Measurements from ENCODE around the gene NDOR1.
A peak's percentile ranks its signal among the peaks of the same experiment; 100 is the strongest.
"Not testable (repeated sequence)": the region's sequence is repeated elsewhere in the genome, so short reads cannot be mapped to it uniquely, and the experiment has no call there.

Gene NDOR1

DNA sequence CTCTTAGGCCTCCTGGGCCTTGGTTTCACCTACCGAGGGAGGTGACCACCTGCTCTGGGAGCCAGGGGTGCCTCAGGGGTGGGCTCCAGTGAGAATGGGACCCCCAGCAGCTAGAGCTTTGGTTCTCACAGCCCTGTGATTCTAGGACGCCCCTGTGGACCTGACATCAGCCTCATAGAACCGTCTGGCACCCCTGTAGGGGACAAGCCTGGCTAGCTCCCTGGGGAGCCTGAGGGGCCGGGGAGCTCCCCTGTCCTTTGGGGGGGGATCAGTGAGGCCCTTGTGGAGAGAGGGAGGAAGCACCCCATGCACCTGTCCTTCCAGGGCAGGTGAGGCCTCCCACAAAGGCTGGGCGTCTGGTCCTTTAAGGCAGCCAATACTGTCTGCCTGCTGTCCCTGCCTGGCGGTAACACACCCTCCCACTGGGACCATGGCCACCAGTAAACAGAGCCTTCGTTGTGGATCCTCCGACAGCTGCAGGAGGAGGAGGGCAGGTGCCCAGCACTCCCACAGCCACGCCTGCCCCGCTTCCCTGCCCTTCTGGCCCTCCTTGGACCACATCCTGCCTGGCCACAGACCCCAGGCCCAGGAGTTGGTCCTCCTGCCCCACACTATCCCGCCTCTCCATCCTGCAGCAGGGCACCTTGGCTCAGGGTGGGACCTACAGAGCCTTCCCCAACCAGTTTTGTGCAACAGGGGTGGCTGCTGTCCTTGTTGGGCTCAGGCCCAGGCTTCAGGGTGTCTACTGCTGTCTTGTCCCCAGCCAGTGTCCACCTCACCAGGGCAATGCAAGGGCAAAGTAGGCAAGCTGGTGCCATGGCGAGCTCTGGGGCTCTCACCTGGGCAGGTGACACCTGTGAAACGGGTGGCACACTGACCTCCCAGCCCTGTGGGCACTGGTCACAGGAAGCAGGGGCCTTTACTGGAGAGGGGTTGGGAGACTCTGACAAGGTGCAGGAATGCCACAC, 32.5 kb downstream of the NDOR1 start:
- POLR2A ChIA-PET: no interaction called here
- DNase-seq: no peak
- Histone ChIP-seq H3K4me1 (ENCODE audit: control extremely low read depth in 1 of 4, control insufficient read depth in 4 of 4, insufficient read depth in 4 of 4, low read length in 3 of 4) (peaks cover 3 to 64% (median 57%) of the 10 kb centered on the region in 4 experiments), H3K4me3 (ENCODE audit: control insufficient read depth in 1 of 7, extremely low read depth in 1 of 7, insufficient read depth in 4 of 7, low read depth in 2 of 7, low read length in 6 of 7) (no peak overlapping the region), H3K27me3 (replicated peaks in 2 of 5; ENCODE audit: control insufficient read depth in 4 of 5, insufficient read depth in 5 of 5, low read length in 4 of 5) (peaks cover 0 to 7% (median 0%) of the 10 kb centered on the region in 5 experiments), H3K9me3 (ENCODE audit: control extremely low read depth in 1 of 5, control insufficient read depth in 4 of 5, insufficient read depth in 2 of 5, low read depth in 1 of 5, low read length in 4 of 5) (no peaks in the 10 kb centered on the region), H3K36me3 (ENCODE audit: control insufficient read depth in 4 of 4, insufficient read depth in 4 of 4, low read length in 3 of 4) (peaks cover 0 to 14% (median 12%) of the 10 kb centered on the region in 4 experiments), H3K27ac (ENCODE audit: insufficient read depth in 1 of 2, low read depth in 1 of 2, low read length in 2 of 2, poor library complexity in 1 of 2, severe bottlenecking in 2 of 2) (no peak overlapping the region)
- CTCF ChIA-PET: interaction anchor here (0.8 to 4.8 kb wide), 9 partner anchors 10 to 203 kb away, joined by 3 to 25 read pairs (median 4); partner anchors contain the start of genes ANAPC2, CYSRT1, RNF208 and RNF224
- WGBS (ENCODE audit: insufficient coverage): 89% methylated on average over 11 of the region's 13 CpGs

GRCh38 chr9:137239541-137240200, 34.2 kb downstream of the NDOR1 start:
- ChIA-PET CTCF (interaction anchor here (1.0 to 1.6 kb wide), 6 partner anchors 10 to 63 kb away, joined by 3 to 5 read pairs (median 4); no protein-coding TSS in a partner anchor), POLR2A (interaction anchor here (0.6 to 2.7 kb wide), 4 partner anchors 15 to 183 kb away, joined by 3 to 16 read pairs (median 10); partner anchors contain the start of genes CYSRT1, EXD3, NELFB and NOXA1)
- peaks cover 3 to 78% (median 63%) of the 10 kb centered on the region in 4 experiments for H3K4me1 ChIP-seq (ENCODE audit: control extremely low read depth in 1 of 4, control insufficient read depth in 4 of 4, insufficient read depth in 4 of 4, low read length in 3 of 4)
- WGBS (ENCODE audit: insufficient coverage): 75% methylated on average over 13 of the region's 27 CpGs
- peak overlapping the region; percentile 46 to 84 (median 71) for H3K4me3 ChIP-seq (ENCODE audit: control insufficient read depth in 1 of 7, extremely low read depth in 1 of 7, insufficient read depth in 4 of 7, low read depth in 2 of 7, low read length in 6 of 7)
- H3K9me3 ChIP-seq (ENCODE audit: control extremely low read depth in 1 of 5, control insufficient read depth in 4 of 5, insufficient read depth in 2 of 5, low read depth in 1 of 5, low read length in 4 of 5); H3K27me3 ChIP-seq (replicated peaks in 2 of 5; ENCODE audit: control insufficient read depth in 4 of 5, insufficient read depth in 5 of 5, low read length in 4 of 5); DNase-seq: not testable (repeated sequence)
- peaks cover 0 to 24% (median 17%) of the 10 kb centered on the region in 4 experiments for H3K36me3 ChIP-seq (ENCODE audit: control insufficient read depth in 4 of 4, insufficient read depth in 4 of 4, low read length in 3 of 4)
- peak overlapping the region; percentile 33 to 82 for H3K27ac ChIP-seq (ENCODE audit: insufficient read depth in 1 of 2, low read depth in 1 of 2, low read length in 2 of 2, poor library complexity in 1 of 2, severe bottlenecking in 2 of 2)

DNA sequence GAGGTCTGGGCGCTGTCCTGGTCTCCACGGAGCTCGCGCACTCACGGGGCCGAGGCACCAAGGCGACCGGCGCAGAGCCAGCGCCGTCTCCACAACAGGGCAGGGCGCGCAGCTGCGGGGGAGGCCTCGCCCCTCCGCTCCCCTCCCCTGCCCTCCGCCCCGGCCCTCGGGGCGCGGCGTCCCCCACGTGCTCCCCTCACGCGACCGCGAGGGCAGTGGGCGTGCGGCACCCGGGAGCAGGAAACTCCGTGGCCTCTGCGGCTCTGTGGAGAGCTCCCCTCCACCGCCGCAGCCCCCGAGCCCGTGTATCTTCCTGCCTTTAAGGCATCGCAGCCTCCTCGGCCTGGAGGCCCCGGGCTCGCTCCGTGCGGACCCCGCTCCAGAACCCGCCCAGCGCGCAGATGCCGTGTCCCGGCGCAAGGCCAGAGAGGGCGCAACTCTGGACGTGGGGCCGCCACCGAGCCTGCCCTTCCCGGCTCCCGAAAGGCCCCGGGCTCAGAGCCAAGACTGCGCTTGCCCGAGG, 34.9 kb downstream of the NDOR1 start:
- Histone ChIP-seq H3K4me3 (ENCODE audit: control insufficient read depth in 1 of 7, extremely low read depth in 1 of 7, insufficient read depth in 4 of 7, low read depth in 2 of 7, low read length in 6 of 7) (peak overlapping the region; percentile 46 to 84 (median 71)), H3K36me3 (ENCODE audit: control insufficient read depth in 4 of 4, insufficient read depth in 4 of 4, low read length in 3 of 4) (peaks cover 0 to 24% (median 17%) of the 10 kb centered on the region in 4 experiments), H3K27ac (ENCODE audit: insufficient read depth in 1 of 2, low read depth in 1 of 2, low read length in 2 of 2, poor library complexity in 1 of 2, severe bottlenecking in 2 of 2) (peak overlapping the region; percentile 33 to 82), H3K27me3 (replicated peaks in 2 of 5; ENCODE audit: control insufficient read depth in 4 of 5, insufficient read depth in 5 of 5, low read length in 4 of 5) (no peaks in the 10 kb centered on the region), H3K4me1 (ENCODE audit: control extremely low read depth in 1 of 4, control insufficient read depth in 4 of 4, insufficient read depth in 4 of 4, low read length in 3 of 4) (peaks cover 3 to 71% (median 59%) of the 10 kb centered on the region in 4 experiments), H3K9me3 (ENCODE audit: control extremely low read depth in 1 of 5, control insufficient read depth in 4 of 5, insufficient read depth in 2 of 5, low read depth in 1 of 5, low read length in 4 of 5) (no peaks in the 10 kb centered on the region)
- WGBS (ENCODE audit: insufficient coverage): 0% methylated on average over 35 of the region's 58 CpGs
- DNase-seq: peak; percentile 82 to 93 (median 89)
- ChIA-PET CTCF (interaction anchor here (0.8 to 1.6 kb wide), 9 partner anchors 10 to 64 kb away, joined by 3 to 5 read pairs (median 3); no protein-coding TSS in a partner anchor), POLR2A (interaction anchor here (0.6 to 2.7 kb wide), 11 partner anchors 12 to 458 kb away, joined by 3 to 16 read pairs (median 4); partner anchors contain the start of genes CYSRT1, EXD3, NELFB and NOXA1)

DNA sequence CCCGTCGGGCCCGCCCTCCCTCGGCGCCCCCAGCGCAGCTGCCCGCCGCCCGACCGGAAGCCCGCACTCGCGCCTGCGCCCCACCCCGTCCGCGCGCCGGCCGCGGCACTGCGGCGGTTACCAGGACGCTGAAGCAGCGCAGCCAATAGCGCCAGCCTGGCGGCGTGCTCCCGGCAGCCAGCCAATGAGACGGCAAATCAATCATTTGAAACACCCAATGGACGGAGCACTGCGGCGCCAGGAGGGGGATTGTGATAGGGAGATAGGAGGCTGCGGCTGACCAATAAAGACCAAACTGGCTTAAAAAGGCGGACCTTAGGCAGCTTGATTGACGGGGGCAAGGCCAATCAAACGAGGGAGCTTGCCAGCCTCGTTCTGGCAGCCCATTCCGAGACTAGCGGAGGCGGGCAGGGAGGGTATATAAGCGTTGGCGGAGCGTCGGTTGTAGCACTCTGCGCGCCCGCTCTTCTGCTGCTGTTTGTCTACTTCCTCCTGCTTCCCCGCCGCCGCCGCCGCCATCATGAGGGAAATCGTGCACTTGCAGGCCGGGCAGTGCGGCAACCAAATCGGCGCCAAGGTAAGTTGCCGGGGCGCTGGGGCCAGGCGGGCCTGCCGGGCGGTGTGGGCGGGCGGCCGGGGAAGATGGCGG, 35.5 kb downstream of the NDOR1 start, which contains the start of gene TUBB4B:
Gene TUBB4B (plus strand): TSS at position 447 of the 649 bp plus-strand sequence. CDS start 74 bp downstream, at position 521.
- Histone ChIP-seq H3K36me3 (ENCODE audit: control insufficient read depth in 4 of 4, insufficient read depth in 4 of 4, low read length in 3 of 4) (peaks cover 0 to 24% (median 17%) of the 10 kb centered on the region in 4 experiments), H3K27me3 (replicated peaks in 2 of 5; ENCODE audit: control insufficient read depth in 4 of 5, insufficient read depth in 5 of 5, low read length in 4 of 5) (no peaks in the 10 kb centered on the region), H3K4me3 (ENCODE audit: control insufficient read depth in 1 of 7, extremely low read depth in 1 of 7, insufficient read depth in 4 of 7, low read depth in 2 of 7, low read length in 6 of 7) (peak within 1 kb of the TSS; percentile 56 to 87 (median 78)), H3K4me1 (ENCODE audit: control extremely low read depth in 1 of 4, control insufficient read depth in 4 of 4, insufficient read depth in 4 of 4, low read length in 3 of 4) (peaks cover 3 to 65% (median 53%) of the 10 kb centered on the region in 4 experiments), H3K9me3 (ENCODE audit: control extremely low read depth in 1 of 5, control insufficient read depth in 4 of 5, insufficient read depth in 2 of 5, low read depth in 1 of 5, low read length in 4 of 5) (no peaks in the 10 kb centered on the region), H3K27ac (ENCODE audit: insufficient read depth in 1 of 2, low read depth in 1 of 2, low read length in 2 of 2, poor library complexity in 1 of 2, severe bottlenecking in 2 of 2) (peak within 1 kb of the TSS; percentile 33 to 83)
- DNase-seq: peak; percentile 100
- ChIA-PET CTCF (interaction anchor here (0.8 to 1.6 kb wide), 9 partner anchors 9 to 64 kb away, joined by 3 to 5 read pairs (median 3); no protein-coding TSS in a partner anchor), POLR2A (interaction anchor here (0.6 to 2.7 kb wide), 10 partner anchors 12 to 458 kb away, joined by 3 to 16 read pairs (median 4); partner anchors contain the start of genes CYSRT1, NELFB, RNF208 and TPRN)
- 0% methylated on average over 59 of the region's 67 CpGs for WGBS (ENCODE audit: insufficient coverage)

DNA sequence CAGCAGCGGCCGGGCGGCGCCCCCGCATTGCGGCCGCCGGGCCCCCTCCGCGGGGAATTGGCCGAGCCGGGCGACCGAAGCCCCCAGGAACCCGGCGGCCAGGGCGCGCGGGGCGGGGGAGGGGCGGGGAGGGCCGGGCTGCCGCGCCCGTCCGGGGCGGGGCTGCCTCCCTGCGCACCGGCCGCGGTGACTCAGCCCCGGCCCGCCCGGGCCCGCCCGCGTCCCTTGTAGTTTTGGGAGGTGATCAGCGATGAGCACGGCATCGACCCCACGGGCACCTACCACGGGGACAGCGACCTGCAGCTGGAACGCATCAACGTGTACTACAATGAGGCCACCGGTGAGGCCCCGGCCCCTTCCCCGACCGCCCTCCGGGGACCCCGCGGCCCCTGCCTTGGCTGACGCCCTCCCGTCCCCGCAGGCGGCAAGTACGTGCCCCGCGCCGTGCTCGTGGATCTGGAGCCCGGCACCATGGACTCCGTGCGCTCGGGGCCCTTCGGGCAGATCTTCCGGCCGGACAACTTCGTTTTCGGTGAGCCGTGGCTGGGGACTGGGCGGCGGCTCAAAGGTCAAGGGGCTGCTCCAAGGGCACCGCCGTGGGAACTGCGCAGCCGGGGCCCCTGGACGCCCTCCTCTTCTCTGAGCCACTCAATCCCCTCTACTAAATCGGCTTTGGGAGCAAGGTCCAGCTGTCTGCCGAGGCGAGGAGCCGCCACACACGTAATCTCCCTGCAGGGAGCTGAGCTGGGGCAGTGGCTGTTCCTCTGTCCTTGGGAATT, 36.2 kb downstream of the NDOR1 start:
- WGBS (ENCODE audit: insufficient coverage): 6% methylated on average over 73 of the region's 83 CpGs
- Histone ChIP-seq H3K4me1 (ENCODE audit: control extremely low read depth in 1 of 4, control insufficient read depth in 4 of 4, insufficient read depth in 4 of 4, low read length in 3 of 4) (peaks cover 3 to 58% (median 47%) of the 10 kb centered on the region in 4 experiments), H3K27me3 (replicated peaks in 2 of 5; ENCODE audit: control insufficient read depth in 4 of 5, insufficient read depth in 5 of 5, low read length in 4 of 5) (no peaks in the 10 kb centered on the region), H3K9me3 (ENCODE audit: control extremely low read depth in 1 of 5, control insufficient read depth in 4 of 5, insufficient read depth in 2 of 5, low read depth in 1 of 5, low read length in 4 of 5) (no peaks in the 10 kb centered on the region), H3K4me3 (ENCODE audit: control insufficient read depth in 1 of 7, extremely low read depth in 1 of 7, insufficient read depth in 4 of 7, low read depth in 2 of 7, low read length in 6 of 7) (peak overlapping the region; percentile 56 to 87 (median 78)), H3K27ac (ENCODE audit: insufficient read depth in 1 of 2, low read depth in 1 of 2, low read length in 2 of 2, poor library complexity in 1 of 2, severe bottlenecking in 2 of 2) (peak overlapping the region; percentile 33 to 83), H3K36me3 (ENCODE audit: control insufficient read depth in 4 of 4, insufficient read depth in 4 of 4, low read length in 3 of 4) (peaks cover 0 to 24% (median 17%) of the 10 kb centered on the region in 4 experiments)
- ChIA-PET POLR2A (interaction anchor here (1.1 to 2.7 kb wide), 3 partner anchors 13 to 15 kb away, joined by 4 to 14 read pairs (median 6); partner anchors contain the start of gene NELFB), CTCF (interaction anchor here (0.9 to 1.6 kb wide), 6 partner anchors 12 to 51 kb away, joined by 3 to 8 read pairs (median 4); partner anchors contain the start of gene NELFB)
- DNase-seq: peak; percentile 45 to 62 (median 50)

Measured in common myeloid progenitor, CD34-positive (primary cell).